ENCODE measurements around the gene GIPC2.
"Not testable (repeated sequence)": the region's sequence is repeated elsewhere in the genome, so short reads cannot be mapped to it uniquely, and the experiment has no call there.

The GIPC2 gene, protein sequence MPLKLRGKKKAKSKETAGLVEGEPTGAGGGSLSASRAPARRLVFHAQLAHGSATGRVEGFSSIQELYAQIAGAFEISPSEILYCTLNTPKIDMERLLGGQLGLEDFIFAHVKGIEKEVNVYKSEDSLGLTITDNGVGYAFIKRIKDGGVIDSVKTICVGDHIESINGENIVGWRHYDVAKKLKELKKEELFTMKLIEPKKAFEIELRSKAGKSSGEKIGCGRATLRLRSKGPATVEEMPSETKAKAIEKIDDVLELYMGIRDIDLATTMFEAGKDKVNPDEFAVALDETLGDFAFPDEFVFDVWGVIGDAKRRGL

DNA sequence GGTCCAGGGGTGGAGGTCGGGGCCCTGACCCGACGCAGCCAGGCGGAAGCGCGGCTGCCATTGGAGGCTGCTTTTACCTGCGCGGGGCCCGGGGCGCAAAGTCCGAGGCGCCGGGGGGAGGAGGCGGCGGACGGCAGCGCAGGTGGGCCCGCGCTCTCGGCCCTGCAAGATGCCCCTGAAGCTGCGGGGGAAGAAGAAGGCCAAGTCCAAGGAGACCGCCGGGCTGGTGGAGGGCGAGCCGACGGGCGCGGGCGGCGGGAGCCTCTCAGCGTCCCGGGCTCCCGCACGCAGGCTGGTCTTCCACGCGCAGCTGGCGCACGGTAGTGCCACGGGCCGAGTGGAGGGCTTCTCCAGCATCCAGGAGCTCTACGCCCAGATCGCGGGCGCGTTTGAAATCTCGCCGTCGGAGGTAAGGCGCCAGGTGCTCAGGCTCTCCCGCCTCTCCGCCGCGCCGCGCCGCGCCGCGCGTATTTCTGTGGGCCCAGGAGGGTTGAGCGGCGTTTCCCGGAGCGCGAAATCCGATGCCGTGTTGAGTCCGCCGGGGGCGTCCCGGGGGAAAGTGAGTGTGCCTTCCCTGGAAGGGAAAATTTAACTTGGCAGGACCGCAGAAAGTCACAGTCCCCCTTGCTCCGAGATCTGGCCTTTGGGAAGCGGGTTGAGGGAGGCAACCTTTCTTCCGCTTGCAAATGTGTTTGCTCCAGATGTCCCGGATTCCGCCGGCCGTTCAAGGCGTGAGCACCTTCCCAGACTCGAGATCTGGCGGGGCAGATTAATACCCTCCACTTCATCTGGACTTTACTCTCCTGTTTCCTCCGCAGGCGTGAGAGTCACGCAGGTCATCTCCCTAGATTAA, at the start of gene GIPC2:
Gene GIPC2, plus strand, starts transcription at position 41 of the 853 bp plus-strand sequence. Its CDS starts 129 bp downstream, at position 170.
- no peak for DNase-seq (ENCODE audit: low read depth in 2 of 2)

GRCh38 chr1:77996734-77997133, 49.0 kb upstream of the GIPC2 start:
- DNase-seq (ENCODE audit: low read depth in 2 of 2): no peak

DNA sequence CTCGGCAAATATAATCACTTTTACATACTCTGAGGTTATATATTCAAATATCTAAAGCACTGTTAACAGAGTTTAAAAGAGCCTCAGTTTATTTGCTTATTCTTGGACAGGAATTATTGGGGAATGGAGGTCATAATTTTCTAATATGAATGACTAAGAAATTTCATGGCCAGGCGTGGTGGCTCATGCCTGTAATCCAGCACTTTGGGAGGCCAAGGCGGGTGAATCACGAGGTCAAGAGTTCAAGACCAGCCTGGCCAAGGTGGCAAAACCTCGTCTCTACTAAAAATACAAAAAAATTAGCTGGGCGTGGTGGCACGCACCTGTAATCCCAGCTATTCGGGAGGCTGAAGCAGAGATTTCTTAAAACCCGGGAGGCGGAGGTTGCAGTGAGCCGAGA, 45.2 kb upstream of the GIPC2 start:
- not testable (repeated sequence) for DNase-seq (ENCODE audit: low read depth in 2 of 2)

- no peak for DNase-seq (ENCODE audit: low read depth in 2 of 2)
These were observed 42.6 kb upstream of the GIPC2 start for GRCh38 chr1:78003070-78003746.

DNA sequence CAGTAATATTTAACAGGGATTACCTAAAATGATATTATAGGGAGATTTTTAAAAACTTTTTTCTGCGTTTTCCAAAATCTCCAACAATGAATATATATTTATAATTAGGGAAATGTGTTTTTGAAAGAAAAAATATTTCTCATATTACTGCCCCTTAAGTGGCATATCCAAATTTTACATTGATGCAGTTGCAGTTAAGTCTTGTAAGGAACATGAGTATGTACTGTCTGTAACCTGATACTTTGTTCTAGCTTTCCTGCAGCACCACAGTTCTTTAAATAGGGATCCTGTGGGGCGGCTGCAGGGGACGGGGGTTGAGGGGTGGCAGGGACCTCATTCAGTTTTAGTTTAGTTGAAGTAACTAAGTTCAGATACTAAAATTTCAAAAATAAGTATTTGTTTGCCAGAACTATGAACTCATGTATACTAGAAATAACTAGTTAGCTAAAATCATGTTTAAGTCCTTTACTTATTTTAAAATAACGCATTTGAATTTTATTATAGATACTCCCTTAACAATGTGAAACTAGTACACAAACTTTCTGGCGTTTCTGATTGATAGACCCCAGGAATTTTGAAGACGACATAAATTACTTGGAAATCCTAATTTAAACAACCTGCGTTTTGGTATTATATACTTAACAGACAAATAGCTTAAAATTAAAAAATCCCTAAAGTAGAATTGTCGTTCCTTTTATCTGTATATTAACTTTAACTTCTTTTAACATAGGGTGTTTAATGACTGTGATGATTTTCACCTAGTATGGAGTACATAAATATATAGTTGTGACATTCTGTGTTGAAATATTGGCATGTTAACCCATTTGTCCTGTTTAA, 41.7 kb upstream of the GIPC2 start:
- no peak for DNase-seq (ENCODE audit: low read depth in 2 of 2)

- peak in 1 of 2 donors; percentile 41 for DNase-seq (ENCODE audit: low read depth in 2 of 2)
These were observed 40.9 kb upstream of the GIPC2 start, which contains the start of gene DNAJB4 for GRCh38 chr1:78004719-78005447. Gene DNAJB4, plus strand, starts transcription at chr1:78004939. Its CDS starts 172 bp downstream, at chr1:78005111.

GRCh38 chr1:78005448-78005722, 40.4 kb upstream of the GIPC2 start:
- no peak for DNase-seq (ENCODE audit: low read depth in 2 of 2)

DNA sequence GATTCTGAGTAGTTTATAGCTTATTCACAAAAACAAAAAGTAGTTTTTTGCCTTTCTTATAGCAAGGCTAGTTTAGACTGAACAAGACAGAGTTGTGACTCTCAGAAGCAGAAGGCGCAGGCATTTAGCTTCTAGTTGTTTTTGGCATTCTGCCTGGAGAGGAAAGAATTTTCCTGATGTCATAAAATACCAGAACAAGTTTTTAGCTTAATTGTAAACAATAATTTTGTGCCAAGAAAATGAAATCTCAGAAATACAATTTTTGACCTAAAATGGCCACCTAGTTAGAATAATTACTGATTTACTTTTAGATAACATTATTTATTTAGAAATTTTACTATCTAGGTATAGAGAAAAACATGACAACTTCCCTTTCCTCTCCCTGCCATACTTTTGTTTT, 40.0 kb upstream of the GIPC2 start:
- no peak for DNase-seq (ENCODE audit: low read depth in 2 of 2)

DNA sequence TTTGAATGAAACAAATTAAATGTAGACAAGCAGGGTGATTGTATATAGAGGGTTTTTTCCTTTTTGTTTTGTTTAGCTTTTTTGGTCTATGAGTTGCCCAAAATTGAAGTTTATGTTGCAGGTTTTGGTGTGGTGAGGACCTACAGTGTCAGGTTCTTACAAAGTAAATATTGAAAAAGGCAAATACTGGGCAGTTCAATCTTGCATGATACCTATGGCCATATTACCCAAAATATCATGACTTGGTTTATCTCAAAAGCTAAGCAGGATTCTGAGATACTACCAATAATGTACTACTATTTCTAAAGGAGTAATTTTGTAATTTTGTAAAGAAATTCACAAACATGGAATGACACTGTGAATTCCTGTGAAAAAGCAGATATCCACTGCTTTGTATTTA, 39.2 kb upstream of the GIPC2 start:
- no peak for DNase-seq (ENCODE audit: low read depth in 2 of 2)

DNA sequence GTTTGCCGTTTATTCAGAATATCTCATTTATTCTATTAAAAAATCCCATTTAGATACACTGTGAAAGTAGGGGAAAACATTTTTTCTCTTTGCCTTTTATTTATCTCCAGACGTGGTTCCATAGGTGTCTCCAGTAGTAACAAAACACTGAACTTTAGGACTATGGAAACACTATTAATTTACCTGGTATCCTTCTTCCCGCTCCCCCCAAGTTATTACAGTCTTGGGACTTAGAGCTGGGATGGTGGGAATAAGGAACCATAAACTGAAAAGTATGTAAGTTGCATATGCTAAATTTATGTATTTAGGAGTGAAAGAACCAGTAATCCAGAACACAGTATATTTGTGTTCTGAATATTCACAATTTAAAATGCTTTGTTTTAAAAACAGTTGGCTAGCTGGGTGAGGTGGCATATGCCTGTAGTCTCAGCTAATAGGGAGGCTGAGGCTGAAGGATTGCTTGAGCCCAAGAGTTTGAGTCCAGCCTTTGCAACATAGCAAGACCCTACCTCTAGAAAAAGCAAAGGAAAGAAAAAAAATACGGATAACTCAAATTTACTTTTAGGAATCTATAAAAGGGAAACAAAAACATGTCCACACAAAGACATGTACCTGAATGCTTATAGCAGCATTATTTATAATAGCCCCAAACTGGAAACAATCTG, 38.0 kb upstream of the GIPC2 start:
- no peak for DNase-seq (ENCODE audit: low read depth in 2 of 2)

- DNase-seq (ENCODE audit: low read depth in 2 of 2): no peak
These were observed 36.5 kb upstream of the GIPC2 start for GRCh38 chr1:78009276-78009675.

GRCh38 chr1:78009836-78010235, 35.9 kb upstream of the GIPC2 start:
- DNase-seq (ENCODE audit: low read depth in 2 of 2): no peak

DNA sequence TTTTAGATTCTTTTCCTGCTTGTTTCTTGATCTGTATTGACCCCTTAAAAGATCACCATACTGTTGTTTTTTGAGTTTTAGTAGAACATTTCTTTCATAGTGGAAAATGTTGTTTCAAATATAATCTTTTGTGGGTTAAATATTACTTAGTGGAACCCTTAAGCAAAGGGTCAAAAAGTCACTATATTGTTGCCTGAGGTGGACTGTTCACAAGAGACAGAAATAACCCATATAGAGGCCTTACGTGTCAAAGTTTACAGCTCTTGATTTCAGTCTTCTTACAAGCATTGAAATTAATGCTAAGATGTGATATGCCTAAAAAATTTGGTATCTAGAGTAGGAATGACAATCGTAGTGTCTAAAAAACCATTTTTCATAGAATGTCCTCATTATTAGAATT, 34.7 kb upstream of the GIPC2 start:
- DNase-seq (ENCODE audit: low read depth in 2 of 2): no peak

GRCh38 chr1:78015148-78015547, 30.6 kb upstream of the GIPC2 start:
- no peak for DNase-seq (ENCODE audit: low read depth in 2 of 2)

DNA sequence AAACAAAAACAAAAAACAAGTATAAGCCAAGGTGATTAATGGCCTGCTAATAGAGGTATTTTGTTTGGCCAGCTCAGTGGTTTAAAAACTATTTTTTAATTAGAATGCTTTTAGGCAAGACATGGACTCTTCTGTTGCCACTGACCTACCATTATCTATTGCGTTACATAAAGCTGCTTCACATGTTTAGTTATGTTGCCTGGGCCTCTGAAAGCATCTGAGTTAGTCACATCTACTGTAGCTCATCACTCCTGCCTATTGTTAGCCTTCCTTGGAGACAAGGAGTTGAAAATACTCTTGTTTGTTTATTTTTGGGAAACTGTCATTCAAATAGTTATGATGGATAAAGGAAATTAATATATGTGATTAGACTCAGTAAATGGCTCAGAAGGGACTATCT, 26.7 kb upstream of the GIPC2 start:
- DNase-seq (ENCODE audit: low read depth in 2 of 2): no peak

DNA sequence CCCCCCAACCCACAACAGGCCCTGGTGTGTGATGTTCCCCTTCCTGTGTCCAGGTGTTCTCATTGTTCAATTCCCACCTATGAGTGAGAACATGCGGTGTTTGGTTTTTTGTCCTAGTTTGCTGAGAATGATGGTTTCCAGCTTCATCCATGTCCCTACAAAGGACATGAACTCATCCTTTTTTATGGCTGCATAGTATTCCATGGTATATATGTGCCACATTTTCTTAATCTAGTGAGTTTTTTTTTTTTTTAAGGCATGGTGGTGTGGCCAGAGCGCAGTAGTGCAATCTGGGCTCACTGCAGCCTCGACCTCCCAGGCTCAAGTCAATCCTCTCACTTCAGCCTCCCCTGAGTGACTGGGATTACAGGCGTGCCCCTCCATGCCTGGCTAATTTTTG, 24.6 kb upstream of the GIPC2 start:
- not testable (repeated sequence) for DNase-seq (ENCODE audit: low read depth in 2 of 2)

DNA sequence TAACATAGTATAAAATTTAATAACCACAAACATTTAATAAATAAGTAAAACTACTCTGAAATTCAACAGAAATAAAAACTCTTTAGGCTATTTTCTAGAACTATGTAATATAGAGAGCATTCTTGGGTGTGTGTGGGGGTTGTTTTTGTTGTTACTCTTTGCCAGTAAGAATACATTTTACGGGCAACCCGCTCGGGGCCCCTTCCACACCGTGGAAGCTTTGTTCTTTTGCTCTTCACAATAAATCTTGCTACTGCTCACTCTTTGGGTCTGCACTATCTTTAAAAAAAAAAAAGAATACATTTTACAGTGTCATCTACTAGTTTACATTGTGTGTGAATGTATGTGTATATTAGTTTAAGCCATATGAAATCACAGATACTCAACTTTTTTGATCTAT, 16.0 kb upstream of the GIPC2 start:
- no peak for DNase-seq (ENCODE audit: low read depth in 2 of 2)

DNA sequence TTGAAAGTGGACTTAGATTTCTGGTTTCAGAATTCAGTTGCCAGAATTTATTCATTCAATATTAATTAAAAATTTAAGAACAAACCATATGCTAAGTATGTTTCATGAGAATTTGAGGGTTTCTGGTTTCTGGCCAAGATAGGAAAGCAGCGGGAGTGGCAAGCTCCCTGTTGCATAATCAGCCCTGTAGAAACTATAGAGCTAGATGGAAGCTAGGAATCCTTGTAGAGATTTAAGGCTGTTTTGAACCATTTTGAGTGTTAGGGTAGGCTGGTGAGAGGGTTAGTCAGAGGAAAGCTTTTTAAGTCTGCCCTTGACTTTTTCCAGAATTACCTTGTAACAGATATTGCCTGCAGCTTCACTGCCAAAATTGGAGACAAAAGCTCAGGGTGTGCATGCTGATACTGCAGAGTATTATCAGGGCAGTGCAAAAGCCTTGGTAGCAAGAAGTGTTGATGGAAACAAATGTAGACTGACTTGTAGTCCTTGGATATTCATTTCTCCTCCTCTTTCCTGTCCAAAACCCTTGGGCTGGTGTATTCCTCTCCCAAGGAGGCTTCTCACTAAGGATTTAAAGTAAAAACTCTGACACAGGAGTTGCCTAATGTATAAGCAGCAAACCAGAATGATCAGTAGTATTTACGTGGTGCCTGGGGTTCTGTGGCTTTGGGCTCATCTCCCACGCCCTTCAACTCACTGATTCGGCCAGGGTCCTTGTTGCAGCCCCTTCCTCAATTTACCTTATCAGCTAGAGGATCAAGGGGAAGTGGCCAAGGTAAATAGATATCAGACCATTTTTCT, 12.6 kb upstream of the GIPC2 start:
- no peak for DNase-seq (ENCODE audit: low read depth in 2 of 2)

DNA sequence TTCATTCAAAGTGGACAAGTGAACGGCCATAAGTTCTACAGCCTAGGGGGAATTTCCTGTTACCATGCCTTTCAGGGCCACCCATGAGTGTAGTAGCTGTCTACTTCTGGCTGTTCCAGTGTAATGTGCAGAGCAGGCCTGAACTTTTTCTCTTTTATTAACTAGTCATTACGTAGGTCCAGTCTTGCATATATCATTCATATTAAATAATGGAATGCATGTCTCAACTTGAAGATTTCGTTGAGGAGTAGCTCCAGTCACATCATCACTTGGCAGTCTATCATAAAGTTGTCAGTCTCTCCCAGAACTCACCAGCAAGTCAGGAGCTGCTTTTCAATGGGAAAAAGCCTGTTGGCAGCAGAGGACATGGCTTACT, 12.0 kb upstream of the GIPC2 start:
- DNase-seq (ENCODE audit: low read depth in 2 of 2): no peak

- no peak for DNase-seq (ENCODE audit: low read depth in 2 of 2)
These were observed 10.6 kb upstream of the GIPC2 start for GRCh38 chr1:78035121-78035520.
